Renal cortical epithelial cell (primary cell): ENCODE measurements around the gene PPP2R5C. TPM values are rescaled to one million over a fixed set of nuclear protein-coding genes. Genes with fewer than 3 reads are reported as not detected.

Source experiments
- DNase-seq: peaks from one replicate; pipeline ENCODE4 v3.0.0-alpha.2; 2011; ENCODE audit warnings: low read depth
- total RNA-seq: library from RNA; depleted of rRNA; stranded (reverse); fragments of >200 nt; gene quantifications from 2 replicates; pipeline ENCODE4 v1.2.3, GENCODE V29; 2014

PPP2R5C gene
- total RNA-seq, 1 donor from 2014 or later, result 96.9 TPM

- DNase-seq, result no peak
Measured at GRCh38 chr14:101840649-101841369, 79.3 kb downstream of the PPP2R5C start.

DNA sequence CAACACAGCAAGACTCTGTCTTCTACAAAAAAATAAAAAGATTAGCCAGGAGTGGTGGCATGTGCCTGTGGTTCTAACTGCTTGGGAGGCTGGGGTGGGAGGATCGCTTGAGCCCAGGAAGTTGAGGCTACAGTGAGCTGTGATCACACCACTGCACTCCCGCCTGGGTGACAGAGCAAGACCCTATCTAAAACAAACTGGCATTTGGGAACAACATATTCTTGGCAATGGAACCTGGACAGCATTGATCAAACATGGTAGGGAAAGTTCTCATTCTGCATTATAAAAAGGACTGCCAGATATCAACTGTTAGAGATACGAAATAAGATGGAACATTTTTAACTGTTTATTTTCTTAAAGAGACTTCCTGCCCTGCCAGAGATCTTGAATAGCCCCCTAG lies 81.5 kb downstream of the PPP2R5C start:
- no peak for DNase-seq

DNA sequence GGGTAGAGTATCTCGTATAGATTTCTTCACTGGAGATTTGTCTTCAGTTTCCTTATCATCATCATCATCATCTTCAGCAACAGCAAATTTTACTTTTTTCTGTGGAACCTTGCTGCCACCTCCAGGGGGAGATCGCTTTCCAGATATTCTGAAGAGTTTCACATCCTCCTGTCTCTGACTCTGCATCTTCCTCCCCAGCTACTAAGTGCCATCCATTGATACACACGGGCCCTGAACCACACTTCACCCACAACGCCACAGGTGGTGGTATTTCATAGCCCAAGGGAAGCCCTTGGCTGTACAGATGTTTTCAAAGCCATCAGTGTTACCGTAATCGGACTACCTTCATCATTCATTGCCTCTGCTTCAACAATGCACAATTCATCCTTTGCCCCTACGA lies 82.2 kb downstream of the PPP2R5C start:
- no peak for DNase-seq

DNA sequence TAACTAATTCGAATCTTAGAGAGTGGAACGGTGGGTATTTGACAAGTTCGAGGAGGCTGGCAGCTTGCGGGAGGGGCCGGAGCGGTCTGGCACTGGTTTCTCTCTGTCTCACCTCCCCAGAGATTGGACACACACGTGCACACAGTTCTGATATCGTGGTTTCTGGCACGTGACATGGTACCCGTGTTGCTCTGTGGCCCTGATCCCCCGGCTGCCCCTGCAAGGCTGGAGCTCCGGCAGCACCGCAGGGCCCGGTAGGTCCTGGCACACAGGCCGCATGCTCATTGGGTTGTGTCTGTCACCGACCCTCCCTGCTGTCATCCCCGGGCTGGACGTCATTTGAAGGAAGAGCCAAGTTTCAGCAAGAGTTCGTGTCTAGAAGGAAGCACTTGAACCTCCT lies 82.7 kb downstream of the PPP2R5C start:
- no peak for DNase-seq

DNA sequence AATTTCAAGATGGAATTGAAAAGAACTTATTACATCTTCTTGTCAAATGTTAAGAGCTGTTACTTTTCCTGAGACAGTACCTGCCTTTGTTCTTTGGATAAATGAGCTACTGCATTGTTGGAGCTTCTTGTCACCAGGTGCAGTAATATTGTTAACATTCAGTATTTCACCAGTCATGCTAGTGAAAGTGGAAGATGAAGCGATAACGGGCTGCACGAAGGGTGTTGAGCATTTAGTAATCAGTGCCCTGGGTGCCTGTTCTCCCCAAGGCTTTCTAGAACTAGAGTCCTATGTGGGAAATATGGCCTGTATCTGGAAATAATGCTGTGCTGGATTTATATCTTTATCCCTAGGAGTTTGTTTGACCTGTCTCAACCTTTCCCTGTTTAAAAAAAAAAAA lies 83.2 kb downstream of the PPP2R5C start:
- DNase-seq, result no peak

DNA sequence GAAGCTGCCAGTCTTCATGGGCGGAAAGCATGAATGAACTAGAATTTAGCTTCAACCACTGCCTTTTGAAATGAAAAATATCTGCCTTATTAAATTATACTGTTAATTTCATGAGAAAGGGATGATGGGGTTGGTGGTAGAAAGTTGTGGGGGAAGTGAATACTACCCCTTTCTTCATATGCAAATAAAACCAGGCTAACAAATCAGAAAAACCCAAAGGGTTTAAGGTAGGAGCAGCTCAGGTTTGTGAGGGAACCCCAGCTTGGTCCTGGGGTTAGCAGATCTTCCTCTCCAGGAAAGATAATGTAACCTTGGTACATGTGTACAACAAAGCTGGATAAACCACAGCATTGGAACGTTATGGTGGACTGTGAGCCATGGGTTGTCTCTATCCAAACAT lies 84.0 kb downstream of the PPP2R5C start:
- DNase-seq, result no peak

- DNase-seq, result no peak
Measured at GRCh38 chr14:101845896-101846295, 84.4 kb downstream of the PPP2R5C start.

DNA sequence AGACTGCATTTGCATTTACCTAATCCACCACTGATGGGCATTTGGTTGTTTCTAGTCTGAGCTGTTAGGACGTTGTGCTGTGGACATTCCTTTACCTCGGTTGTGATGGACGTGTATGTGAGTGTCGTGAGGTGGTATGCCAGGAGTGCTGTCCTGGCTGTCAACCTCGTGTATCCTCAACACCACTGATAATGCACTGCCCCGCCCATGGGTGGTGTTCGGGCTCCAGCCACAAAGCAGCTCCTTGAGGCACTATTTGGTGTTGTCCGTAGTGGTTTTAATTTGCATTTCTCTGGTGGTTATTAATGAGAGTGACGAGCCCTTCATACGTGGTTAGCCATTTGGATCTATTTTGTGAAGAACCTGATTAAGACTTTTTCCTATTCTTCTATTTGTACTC lies 87.6 kb downstream of the PPP2R5C start:
- no peak for DNase-seq

GRCh38 chr14:101849640-101850039 lies 88.1 kb downstream of the PPP2R5C start:
- DNase-seq, result no peak

- DNase-seq, result no peak
Measured at GRCh38 chr14:101851183-101851582, 89.7 kb downstream of the PPP2R5C start.

GRCh38 chr14:101851736-101852405 lies 90.4 kb downstream of the PPP2R5C start:
- DNase-seq, result no peak

DNA sequence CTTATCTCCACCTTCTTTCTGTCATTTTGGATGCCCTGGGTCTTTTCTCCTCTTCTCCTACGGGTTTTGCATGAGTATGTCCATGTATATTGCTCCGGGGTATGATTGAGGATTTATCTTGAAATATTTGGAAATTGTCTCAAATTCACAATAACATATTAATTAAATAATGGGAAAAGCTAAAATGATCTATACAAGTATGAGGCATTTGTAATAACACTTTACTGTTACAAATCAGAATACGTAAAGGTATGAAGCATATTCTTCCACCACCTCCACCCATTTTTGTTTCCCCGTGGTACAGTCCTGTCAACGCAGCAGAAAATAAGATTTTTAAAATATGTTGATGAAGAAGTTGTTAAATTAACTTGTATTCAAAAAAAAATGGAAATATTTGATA lies 91.3 kb downstream of the PPP2R5C start:
- no peak for DNase-seq

DNA sequence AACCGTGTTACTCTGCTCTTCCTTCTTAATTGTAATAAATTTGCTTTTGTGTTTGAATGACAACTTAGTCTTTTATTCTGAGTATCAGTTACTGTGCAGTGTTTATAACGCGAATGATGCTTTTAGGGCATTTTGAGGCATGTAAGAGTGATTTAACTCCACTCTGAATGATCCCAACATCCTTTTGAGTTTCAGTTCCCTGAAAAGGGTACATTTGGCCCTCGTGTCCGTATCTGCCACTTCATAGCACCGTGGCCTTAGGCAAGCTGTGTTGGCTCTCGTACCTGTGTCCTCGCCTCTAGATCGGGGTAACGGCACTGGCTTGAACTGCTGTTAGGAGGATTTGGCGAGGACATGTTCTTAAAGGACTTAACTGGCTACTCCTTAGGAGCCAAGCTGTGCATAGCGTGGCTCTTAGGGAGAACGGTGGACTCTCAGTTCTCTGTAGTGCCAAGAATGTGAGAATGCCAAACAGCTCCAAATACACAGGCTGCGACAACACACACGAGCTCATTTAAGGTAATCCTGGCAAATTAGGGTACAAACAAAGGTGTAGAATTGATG lies 92.0 kb downstream of the PPP2R5C start:
- no peak for DNase-seq

DNA sequence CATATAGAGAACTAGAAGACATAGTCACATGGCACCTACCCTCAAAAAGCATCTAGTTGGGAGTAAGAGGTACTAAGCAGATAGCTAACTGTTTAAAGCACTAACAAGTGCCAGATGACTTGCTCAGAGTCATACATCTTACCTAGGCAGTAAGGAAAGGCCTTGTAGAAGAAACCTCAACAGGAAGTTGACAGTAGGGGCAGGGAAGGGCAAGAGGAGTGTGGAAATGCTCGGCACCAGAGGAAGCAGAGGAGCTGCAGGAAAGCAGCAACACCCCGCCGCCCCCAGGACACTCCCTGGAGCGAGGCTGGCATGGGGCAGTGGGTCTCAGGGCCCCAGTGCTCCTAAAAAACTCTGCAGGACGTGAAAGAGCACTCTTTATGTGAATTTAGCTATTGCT lies 92.9 kb downstream of the PPP2R5C start:
- DNase-seq, result no peak

DNA sequence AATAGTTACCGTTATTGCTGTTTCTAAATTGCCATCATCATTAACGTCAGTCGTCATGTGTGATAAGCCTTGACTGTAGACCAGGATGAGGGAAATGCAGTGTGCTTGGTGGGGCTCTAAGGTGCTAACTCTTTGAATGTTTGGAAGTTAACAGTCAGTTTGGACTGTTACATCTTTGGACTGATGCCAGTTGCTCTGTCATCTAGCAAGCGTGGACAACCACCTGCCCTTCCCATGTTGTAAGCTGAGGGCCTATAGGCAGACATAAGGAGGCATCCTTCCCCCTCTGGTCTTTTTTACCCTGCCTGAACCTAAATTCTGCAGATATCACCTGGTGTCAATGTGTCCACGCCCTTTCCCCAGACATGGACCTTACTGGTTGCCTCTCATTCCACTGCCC lies 94.4 kb downstream of the PPP2R5C start:
- no peak for DNase-seq

GRCh38 chr14:101856536-101856935 lies 95.0 kb downstream of the PPP2R5C start:
- no peak for DNase-seq

DNA sequence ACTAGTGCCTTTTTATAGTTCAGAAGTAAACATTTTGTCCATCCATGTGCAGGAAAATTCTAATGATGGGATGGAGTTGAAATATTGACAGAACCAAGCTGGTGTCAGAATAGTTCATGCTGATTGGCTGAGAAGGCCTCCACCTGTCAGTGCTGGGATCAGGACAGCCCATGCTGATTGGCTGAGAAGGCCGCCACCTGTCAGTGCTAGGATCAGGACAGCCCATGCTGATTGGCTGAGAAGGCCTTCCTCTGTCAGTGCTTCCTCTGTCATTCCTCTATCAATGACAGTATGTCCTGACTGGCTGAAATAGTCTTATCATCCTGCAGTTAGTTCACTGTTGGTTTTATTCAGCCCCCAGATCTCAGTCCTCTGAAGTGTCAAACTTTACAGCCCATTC lies 95.7 kb downstream of the PPP2R5C start:
- DNase-seq, result no peak

DNA sequence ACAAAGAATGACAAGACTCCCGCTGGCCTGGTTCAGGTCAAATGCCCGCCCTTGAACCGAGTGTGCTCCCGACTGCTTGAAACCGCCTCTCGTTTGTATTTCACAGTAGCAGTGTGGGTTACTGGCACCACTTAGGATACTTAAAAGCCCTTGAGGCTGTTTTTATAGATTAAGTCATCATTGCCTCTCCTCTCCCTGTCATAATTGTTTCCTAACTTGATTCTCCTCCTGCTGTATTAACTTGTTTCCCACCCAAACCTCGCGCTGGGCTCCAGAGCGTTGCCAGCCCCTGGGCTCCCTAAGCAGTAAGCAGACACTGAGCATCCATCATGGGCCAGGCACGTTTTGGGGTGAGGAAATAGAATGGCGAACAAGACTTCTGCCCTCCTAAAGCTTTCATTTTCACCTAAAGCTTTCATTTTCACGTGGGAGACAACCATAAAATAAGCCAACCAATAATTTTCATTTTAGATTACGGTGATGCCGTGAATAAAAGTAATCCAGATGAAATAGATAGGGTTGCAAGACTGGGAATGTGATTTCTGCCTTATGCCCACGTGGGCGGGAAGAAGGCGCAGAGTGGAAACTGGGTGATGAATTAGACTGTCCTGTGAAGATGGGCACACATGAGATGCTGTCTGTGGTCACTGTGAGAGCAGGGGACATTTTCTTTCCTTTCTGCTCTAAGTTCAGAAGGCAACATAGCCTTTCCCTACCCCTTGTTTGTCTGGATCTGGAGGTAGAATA lies 97.5 kb downstream of the PPP2R5C start:
- DNase-seq, result no peak

DNA sequence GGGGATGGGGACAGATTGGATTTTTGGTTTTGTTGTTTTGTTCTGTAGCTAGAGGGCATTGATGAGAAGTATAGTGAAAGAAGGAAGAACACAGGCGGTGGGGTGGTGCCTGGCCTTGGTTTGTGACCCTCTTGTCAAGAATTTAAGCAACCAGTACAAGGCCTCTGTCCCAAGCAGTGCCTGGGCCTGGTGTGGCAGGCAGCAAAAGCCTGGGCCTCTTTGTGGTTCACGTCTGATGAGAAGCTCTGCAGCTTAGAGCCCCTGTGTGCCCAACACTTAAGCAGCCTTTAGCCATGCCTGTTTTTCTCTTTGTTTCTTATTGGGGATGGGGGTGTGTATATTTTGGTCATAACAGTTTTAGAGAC lies 98.0 kb downstream of the PPP2R5C start:
- no peak for DNase-seq

DNA sequence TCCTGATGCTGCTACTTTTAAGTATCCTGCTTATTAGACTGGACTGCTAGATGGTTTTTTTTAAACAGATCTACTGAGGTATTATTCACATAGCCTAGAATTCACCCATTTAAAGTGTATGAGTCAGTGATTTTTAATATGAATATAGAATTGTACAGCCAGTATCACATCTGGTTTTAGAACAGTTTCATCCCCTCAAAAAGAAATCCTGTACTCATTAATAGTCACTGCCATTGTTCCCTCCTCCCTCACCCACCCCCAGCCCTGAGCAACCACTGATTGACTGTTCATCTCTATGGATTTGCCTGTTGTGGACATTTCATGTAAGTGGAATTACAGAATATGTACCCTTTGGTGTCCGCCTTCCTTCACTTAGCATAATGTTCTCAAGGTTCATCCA lies 98.4 kb downstream of the PPP2R5C start:
- DNase-seq, result no peak

DNA sequence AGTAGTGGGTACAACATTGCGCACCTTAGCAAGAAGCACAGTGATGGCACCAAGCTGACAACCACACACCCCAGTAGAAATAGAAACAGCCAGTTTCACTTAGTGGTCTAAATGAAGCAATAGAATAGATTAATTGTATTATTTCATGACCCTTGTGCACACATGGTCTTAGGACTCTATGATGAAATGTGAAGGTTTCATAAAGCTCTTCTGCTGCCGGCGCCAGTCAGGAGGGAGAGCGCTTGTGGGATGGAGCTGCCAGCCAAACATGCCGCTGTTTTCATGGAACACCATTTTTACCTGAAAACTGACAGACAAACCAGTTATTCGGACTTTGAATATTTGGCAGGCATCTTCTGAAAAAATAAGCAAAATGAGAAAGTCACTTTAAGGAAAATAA lies 100.0 kb downstream of the PPP2R5C start:
- no peak for DNase-seq

- DNase-seq, result peak; percentile 48
Measured at GRCh38 chr14:101862177-101862576, 100.7 kb downstream of the PPP2R5C start.

DNA sequence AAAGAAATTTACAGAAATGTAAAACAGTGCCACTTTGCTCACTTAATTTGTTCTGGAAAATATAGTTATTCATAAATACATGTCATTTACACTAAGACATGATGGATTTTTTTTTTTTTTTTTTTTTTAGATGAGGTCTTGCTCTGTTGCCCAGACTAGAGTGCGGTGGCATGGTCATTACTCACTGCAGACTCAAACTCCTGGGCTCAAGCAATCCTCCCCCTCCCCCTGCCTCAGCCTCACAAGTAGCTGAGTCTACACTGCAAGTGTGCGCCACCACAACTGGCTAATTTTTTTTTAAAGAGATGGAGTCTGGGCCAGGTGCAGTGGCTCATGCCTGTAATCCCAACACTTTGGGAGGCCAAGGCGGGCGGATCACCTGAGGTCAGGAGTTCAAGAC lies 101.2 kb downstream of the PPP2R5C start:
- peak; percentile 43 for DNase-seq
